H1 (cell line): ENCODE results near the gene BIRC5. TPM values are rescaled to one million over a fixed set of nuclear protein-coding genes. Genes with fewer than 3 reads are reported as not detected.

Experiments used
- CTCF ChIA-PET: fragments of 300-600 bp; sonication (Branson Sonifier 250); formaldehyde crosslinking; loops from one replicate; lab custom pipeline; 2021; ENCODE audit not compliant: partially characterized antibody; lab: Charles Lee
- POLR2A ChIA-PET: fragments of 300-600 bp; sonication (Branson Sonifier 250); formaldehyde crosslinking; loops from one replicate; lab custom pipeline; 2021; ENCODE audit warnings: inconsistent platforms; ENCODE audit not compliant: partially characterized antibody; lab: Charles Lee
- DNase-seq, 2 experiments: peaks; one replicate each; pipeline versions ENCODE4 v3.0.0 to v3.0.0-alpha.2; 2010 to 2022; ENCODE audit warnings: low spot score in 2 of 2, low read depth in 1 of 2, mixed read lengths in 1 of 2
- FAIRE-seq: peaks from 2 replicates; lab custom pipeline; 2011; peaks lifted over from hg19 to GRCh38; lab: Jason Lieb, UNC
- H2AFZ ChIP-seq: 2 replicates; pipeline ENCODE4 v1.8.1; 2012; ENCODE audit warnings: low read length, inconsistent platforms
- H2AK5ac ChIP-seq: 2 replicates; pipeline ENCODE4 v1.6.1; 2013; ENCODE audit warnings: low read depth, low read length
- H2BK120ac ChIP-seq: replicated peaks from 2 replicates; pipeline ENCODE3; 2013; ENCODE audit warnings: low read depth, low read length, inconsistent platforms
- H2BK12ac ChIP-seq: 2 replicates; pipeline ENCODE4 v1.6.1; 2013; ENCODE audit warnings: low read depth, low read length
- H2BK15ac ChIP-seq: 2 replicates; pipeline ENCODE4 v1.6.1; 2013; ENCODE audit warnings: low read length
- H2BK20ac ChIP-seq: 2 replicates; pipeline ENCODE4 v1.6.1; 2013; ENCODE audit warnings: low read length
- H2BK5ac ChIP-seq: 2 replicates; pipeline ENCODE4 v1.6.1; 2013; ENCODE audit warnings: low read depth, low read length
- H3K14ac ChIP-seq: 2 replicates; pipeline ENCODE4 v1.6.1; 2013; ENCODE audit warnings: inconsistent platforms; ENCODE audit not compliant: insufficient read length
- H3K18ac ChIP-seq: 2 replicates; pipeline ENCODE4 v1.6.1; 2013; ENCODE audit warnings: low read length; ENCODE audit errors: extremely low read depth
- H3K23ac ChIP-seq: 2 replicates; pipeline ENCODE4 v1.6.1; 2013; ENCODE audit warnings: inconsistent platforms; ENCODE audit not compliant: insufficient read length
- H3K23me2 ChIP-seq: 2 replicates; pipeline ENCODE4 v1.6.1; 2013; ENCODE audit warnings: low read depth, low read length
- H3K27ac ChIP-seq: 2 replicates; pipeline ENCODE4 v1.6.1; 2011; ENCODE audit warnings: low read depth, low read length, inconsistent platforms
- H3K27me3 ChIP-seq, 4 experiments: replicated peaks in 1 of 4; 1 replicate in 1 of 4; 2 replicates in 3 of 4; pipeline versions ENCODE4 v1.6.1 to v1.8.1; 2011 to 2013; ENCODE audit warnings: low read length in 3 of 4, mild to moderate bottlenecking in 3 of 4, inconsistent platforms in 2 of 4, mixed read lengths in 2 of 4, moderate library complexity in 1 of 4; ENCODE audit not compliant: control insufficient read depth in 3 of 4, insufficient read depth in 3 of 4; ENCODE audit errors: extremely low read depth in 1 of 4
- H3K36me3 ChIP-seq, 4 experiments: 2 replicates each; pipeline versions ENCODE4 v1.6.1 to v1.8.1; 2011 to 2013; ENCODE audit warnings: mild to moderate bottlenecking in 4 of 4, low read length in 3 of 4, moderate library complexity in 2 of 4, control low read depth in 1 of 4, inconsistent platforms in 1 of 4; ENCODE audit not compliant: insufficient read depth in 4 of 4, control insufficient read depth in 2 of 4
- H3K4ac ChIP-seq: replicated peaks from 2 replicates; pipeline ENCODE3; 2013; ENCODE audit warnings: low read length, low read depth, mixed read lengths, inconsistent platforms; ENCODE audit not compliant: insufficient read length
- H3K4me1 ChIP-seq, 4 experiments: replicated peaks in 1 of 4; 1 replicate in 1 of 4; 2 replicates in 3 of 4; pipeline versions ENCODE4 v1.6.1 to v1.8.1; 2011 to 2013; ENCODE audit warnings: low read length in 3 of 4, inconsistent platforms in 2 of 4, mixed read lengths in 1 of 4; ENCODE audit not compliant: insufficient read depth in 4 of 4, control insufficient read depth in 3 of 4
- H3K4me2 ChIP-seq, 2 experiments: 2 replicates each; pipeline versions ENCODE4 v1.6.1 to v1.8.1; 2011 to 2013; ENCODE audit warnings: low read depth in 2 of 2, low read length in 2 of 2, control low read depth in 1 of 2, inconsistent platforms in 1 of 2, mild to moderate bottlenecking in 1 of 2; ENCODE audit not compliant: insufficient read depth in 1 of 2
- H3K4me3 ChIP-seq, 4 experiments: fragments of 200-600, 300-600 bp in 1 of 4; sonication (generic), shearing (Covaris generic), sonication (Bioruptor Twin) in 1 of 4; 2 replicates each; pipeline versions ENCODE4 v1.5.1 to v1.8.1; 2011 to 2016; ENCODE audit warnings: low read length in 4 of 4, low read depth in 3 of 4, control low read depth in 2 of 4, inconsistent platforms in 2 of 4, mild to moderate bottlenecking in 2 of 4, mixed read lengths in 1 of 4, moderate library complexity in 1 of 4; ENCODE audit not compliant: insufficient read depth in 2 of 4; ENCODE audit errors: extremely low read depth in 1 of 4
- H3K56ac ChIP-seq: replicated peaks from 2 replicates; pipeline ENCODE3; 2013; ENCODE audit warnings: low read depth, mild to moderate bottlenecking, mixed read lengths, low read length, inconsistent platforms; ENCODE audit not compliant: insufficient read length
- H3K79me1 ChIP-seq: 2 replicates; pipeline ENCODE4 v1.6.1; 2013; ENCODE audit warnings: low read depth, low read length, control low read depth
- H3K79me2 ChIP-seq, 2 experiments: 2 replicates each; pipeline versions ENCODE4 v1.6.1 to v1.8.1; 2012 to 2013; ENCODE audit warnings: low read length in 2 of 2, mild to moderate bottlenecking in 2 of 2, inconsistent platforms in 1 of 2; ENCODE audit not compliant: insufficient read depth in 2 of 2, control insufficient read depth in 1 of 2
- H3K9ac ChIP-seq, 4 experiments: replicated peaks in 1 of 4; 1 replicate in 1 of 4; 2 replicates in 3 of 4; pipeline versions ENCODE4 v1.6.1 to v1.8.1; 2011 to 2013; ENCODE audit warnings: low read depth in 3 of 4, low read length in 3 of 4, control low read depth in 2 of 4, mild to moderate bottlenecking in 2 of 4, moderate library complexity in 2 of 4, inconsistent platforms in 1 of 4; ENCODE audit errors: extremely low read depth in 1 of 4
- H3K9me3 ChIP-seq, 2 experiments: 2 replicates each; pipeline versions ENCODE4 v1.6.1 to v1.8.1; 2012 to 2013; ENCODE audit warnings: mild to moderate bottlenecking in 2 of 2, moderate library complexity in 2 of 2, control low read depth in 1 of 2, inconsistent platforms in 1 of 2, low read depth in 1 of 2, low read length in 1 of 2, mixed read lengths in 1 of 2; ENCODE audit not compliant: insufficient read depth in 2 of 2
- H4K20me1 ChIP-seq, 2 experiments: replicated peaks in 1 of 2; 2 replicates each; pipeline versions ENCODE3 to v1.8.1; 2011 to 2013; ENCODE audit warnings: inconsistent platforms in 2 of 2, low read length in 2 of 2, mild to moderate bottlenecking in 1 of 2; ENCODE audit not compliant: insufficient read depth in 2 of 2, control insufficient read depth in 1 of 2
- H4K5ac ChIP-seq: 2 replicates; pipeline ENCODE4 v1.6.1; 2013; ENCODE audit warnings: low read length, low read depth, mixed read lengths, inconsistent platforms; ENCODE audit not compliant: insufficient read length
- H4K8ac ChIP-seq: 2 replicates; pipeline ENCODE4 v1.8.0; 2013; ENCODE audit warnings: mild to moderate bottlenecking, moderate library complexity, low read length, inconsistent platforms; ENCODE audit not compliant: insufficient read depth; ENCODE audit errors: extremely low read depth
- H4K91ac ChIP-seq: replicated peaks from 2 replicates; pipeline ENCODE3; 2013; ENCODE audit warnings: low read length, mixed read lengths, inconsistent platforms; ENCODE audit not compliant: insufficient read length
- ASH2L ChIP-seq: fragments of 200-600, 300-600 bp; sonication (generic); IDR thresholded peaks from one replicate; pipeline ENCODE4 v1.7.1; 2017; ENCODE audit warnings: low read length
- CHD1 ChIP-seq: IDR thresholded peaks from 2 replicates; pipeline ENCODE4 v1.6.1; 2012; ENCODE audit warnings: low read depth, low read length, improper control_type of control experiment
- POLR2A ChIP-seq, 2 experiments: IDR thresholded peaks; 1 replicate in 1 of 2; 2 replicates in 1 of 2; pipeline ENCODE4 v1.6.1; 2011; ENCODE audit warnings: low read depth in 2 of 2, low read length in 2 of 2, mild to moderate bottlenecking in 2 of 2; ENCODE audit errors: control extremely low read depth in 1 of 2
- RAD21 ChIP-seq, 2 experiments: IDR thresholded peaks in 1 of 2; conservative IDR thresholded peaks in 1 of 2; 2 replicates each; pipeline ENCODE4 v1.6.1; 2011; ENCODE audit warnings: low read depth in 2 of 2, low read length in 2 of 2, improper control_type of control experiment in 1 of 2, inconsistent platforms in 1 of 2, mild to moderate bottlenecking in 1 of 2, moderate library complexity in 1 of 2
- WGBS, 2 experiments: shearing (Covaris generic) in 1 of 2; methylation state at CpG; one replicate each; pipeline versions ENCODE4 v1.1.6 to v1.1.7; 2013 to 2015; ENCODE audit warnings: low lambda C conversion rate in 2 of 2, mixed read lengths in 2 of 2, inconsistent platforms in 1 of 2, low coverage in 1 of 2, missing lambda C conversion rate in 1 of 2; ENCODE audit not compliant: insufficient replicate concordance in 2 of 2, insufficient coverage in 1 of 2, insufficient read length in 1 of 2; ENCODE audit errors: extremely low coverage in 1 of 2, missing lambda C conversion rate in 1 of 2; 5-methylcytosine and 5-hydroxymethylcytosine counted together
- polyA plus RNA-seq, 7 experiments: library from polyadenylated mRNA; depleted of rRNA in 3 of 7; stranded (reverse) in 5 of 7; unstranded in 2 of 7; fragments of >200 nt in 5 of 7; fragments of 200-250 nt in 2 of 7; gene quantifications; 1 replicate in 5 of 7; 2 replicates in 1 of 7; 4 replicates in 1 of 7; pipeline versions ENCODE4 v1.2.1 to v1.2.3, GENCODE V29; 2011 to 2013; ENCODE audit warnings: missing spikeins in 2 of 7, mixed read lengths in 2 of 7
- total RNA-seq: library from RNA; stranded (reverse); fragmentation: NEBNext Ultra II Directional; extraction: Animal tissue kit (Norgen Biotek cat#: 25700); gene quantifications from 2 replicates; pipeline ENCODE4 v1.2.1, GENCODE V29; 2021

The BIRC5 gene
- total and polyA plus RNA-seq, 2 of the 8 experiments (the other 6 are each of a cell fraction or from before 2014, with no cell fraction given), result 42.2 to 108 TPM

GRCh38 chr17:78174346-78174869 lies 39.6 kb upstream of the BIRC5 start:
- H2BK15ac ChIP-seq, result no peak overlapping the region
- H3K27me3 ChIP-seq, result no peaks in the 10 kb centered on the region
- no peak overlapping the region for H3K4me2 ChIP-seq
- peaks cover 5 to 28% (median 12%) of the 10 kb centered on the region in 4 experiments for H3K4me1 ChIP-seq
- no peak overlapping the region for H2AK5ac ChIP-seq
- no peak overlapping the region for H3K9ac ChIP-seq
- H3K4ac ChIP-seq, result no peak overlapping the region
- peak overlapping the region; percentile 83; the same call in 1 of the 2 replicates for H4K8ac ChIP-seq
- H3K56ac ChIP-seq, result no peak overlapping the region
- H4K20me1 ChIP-seq, result peaks cover 15 to 22% of the 10 kb centered on the region in 2 experiments
- no peak overlapping the region for H2BK12ac ChIP-seq
- no peaks in the 10 kb centered on the region for H3K79me2 ChIP-seq
- no peak for FAIRE-seq
- H3K14ac ChIP-seq, result no peak overlapping the region
- H3K79me1 ChIP-seq, result peaks cover 5% of the 10 kb centered on the region
- H3K9me3 ChIP-seq, result no peaks in the 10 kb centered on the region
- 83% methylated on average over 13 of the region's 15 CpGs; no CpG with 5 or more reads in 1 of the 2 experiments for WGBS, 2 experiments
- H2BK120ac ChIP-seq, result no peak overlapping the region
- H2BK20ac ChIP-seq, result no peak overlapping the region
- H4K91ac ChIP-seq, result no peak overlapping the region
- DNase-seq, result no peak
- no peak overlapping the region for H2AFZ ChIP-seq
- ChIA-PET POLR2A (interaction anchor here (0.6 to 10.2 kb wide), 17 partner anchors 9 to 146 kb away, joined by 3 to 131 read pairs (median 3); partner anchors contain the start of genes AFMID, TK1 and TMC6), CTCF (interaction anchor here (0.7 to 10.0 kb wide), 20 partner anchors 8 to 76 kb away, joined by 3 to 87 read pairs (median 8); partner anchors contain the start of genes AFMID, C17orf99 and TK1)
- no peak overlapping the region for H4K5ac ChIP-seq
- H3K36me3 ChIP-seq, result peaks cover 11 to 46% (median 25%) of the 10 kb centered on the region in 4 experiments
- H3K4me3 ChIP-seq, result no peak overlapping the region
- H2BK5ac ChIP-seq, result peak overlapping the region; percentile 52; the same call in 1 of the 2 replicates
- H3K18ac ChIP-seq, result no peak overlapping the region
- no peak overlapping the region for H3K23ac ChIP-seq
- TF ChIP-seq CHD1 (no peak), RAD21 (IDR thresholded peaks at IDR 0.05 in 1 of 2, conservative IDR thresholded peaks at IDR 0.05 in 1 of 2; ENCODE audit: low read depth in 2 of 2, low read length in 2 of 2) (no peak), POLR2A (IDR thresholded peaks at IDR 0.05; ENCODE audit: control extremely low read depth in 1 of 2, low read depth in 2 of 2, low read length in 2 of 2) (peak in 1 of 2 experiments; percentile 26; a peak in 1 of 3 replicates), ASH2L (no peak)
- TF ChIP-seq, all 59 proteins: peak for 1
- Histone ChIP-seq H3K23me2 (no peaks in the 10 kb centered on the region), H3K27ac (no peak overlapping the region)
